Uterus (tissue), 2 donors: ENCODE results near the gene SYTL2.
"Not testable (repeated sequence)": the region's sequence is repeated elsewhere in the genome, so short reads cannot be mapped to it uniquely, and the experiment has no call there.

ENCODE experiments used
- CTCF ChIP-seq, 4 experiments: fragments of 200-600 bp in 2 of 4; fragments of 450-650 bp in 2 of 4; sonication (generic) in 2 of 4; IDR thresholded peaks; one replicate each; pipeline ENCODE4 v1.5.1; 2016 to 2019; ENCODE audit warnings: antibody characterized with exemption in 4 of 4, mild to moderate bottlenecking in 2 of 4, moderate library complexity in 1 of 4
- POLR2A ChIP-seq, 2 donors: fragments of 450-650 bp; IDR thresholded peaks; one replicate each; pipeline ENCODE4 v1.6.1; 2016; ENCODE audit warnings: antibody characterized with exemption in 2 of 2, mild to moderate bottlenecking in 1 of 2, moderate library complexity in 1 of 2

- TF ChIP-seq CTCF, POLR2A (IDR thresholded peaks at IDR 0.05): not testable (repeated sequence)
Measured at GRCh38 chr11:85777603-85777972, 33.4 kb downstream of the SYTL2 start.
